Measurements from ENCODE around the gene BPHL.

- TF ChIP-seq POLR2A (IDR thresholded peaks at IDR 0.05; ENCODE audit: low read depth, low read length) (no peak), POLR2AphosphoS5 (IDR thresholded peaks at IDR 0.05; ENCODE audit: low read depth, low read length) (no peak), TAF1 (IDR thresholded peaks at IDR 0.05; ENCODE audit: low read depth, low read length) (no peak), SPI1 (IDR thresholded peaks at IDR 0.05; ENCODE audit: low read depth, low read length) (no peak)
Measured at GRCh38 chr6:3159805-3160781, 41.6 kb downstream of the BPHL start.
